Heart right ventricle (tissue), 16 donors: Measurements from ENCODE around the gene NSUN6. TPM values are rescaled to one million over a fixed set of nuclear protein-coding genes. Genes with fewer than 3 reads are reported as not detected.

ENCODE experiments used
- ATAC-seq, 8 donors: fragments of 200-7000 bp; cut with Tn5 transposase; one replicate each; pipeline ENCODE4 v1.9.1; 2020; ENCODE audit warnings: mild to moderate bottlenecking in 8 of 8, moderate library complexity in 8 of 8, moderate number of reproducible peaks in 1 of 8
- DNase-seq, 2 donors: peaks; one replicate each; pipeline ENCODE4 v3.0.0-alpha.2; 2020
- H3K27ac ChIP-seq, 10 donors: fragments of 200-600 bp; sonication (generic) in 2 of 10; one replicate each; pipeline versions ENCODE4 v1.5.0 to v1.8.0; 2020 to 2022; ENCODE audit warnings: mild to moderate bottlenecking in 3 of 10
- H3K27me3 ChIP-seq, 7 donors: fragments of 200-600 bp; one replicate each; pipeline ENCODE4 v1.8.0; 2021 to 2022; ENCODE audit warnings: mild to moderate bottlenecking in 2 of 7
- H3K36me3 ChIP-seq, 9 donors: fragments of 200-600 bp; sonication (generic) in 1 of 9; one replicate each; pipeline versions ENCODE4 v1.5.0 to v1.8.0; 2020 to 2022; ENCODE audit warnings: mild to moderate bottlenecking in 2 of 9
- H3K4me1 ChIP-seq, 9 donors: fragments of 200-600 bp; sonication (generic) in 1 of 9; one replicate each; pipeline versions ENCODE4 v1.5.0 to v1.8.0; 2020 to 2022; ENCODE audit warnings: mild to moderate bottlenecking in 4 of 9
- H3K4me3 ChIP-seq, 10 donors: fragments of 200-600 bp; sonication (generic) in 2 of 10; one replicate each; pipeline versions ENCODE4 v1.5.0 to v1.8.0; 2020 to 2022; ENCODE audit warnings: mild to moderate bottlenecking in 7 of 10, moderate library complexity in 2 of 10
- H3K9me3 ChIP-seq, 11 donors: fragments of 200-600 bp in 10 of 11; sonication (generic) in 2 of 11; one replicate each; pipeline versions ENCODE4 v1.5.0 to v1.8.0; 2013 to 2022; ENCODE audit warnings: mild to moderate bottlenecking in 2 of 11, control low read depth in 1 of 11, moderate library complexity in 1 of 11
- WGBS, 2 donors: extraction: QIAGEN DNeasy Blood & Tissue Kit; methylation state at CpG; one replicate each; pipeline ENCODE4 v1.1.7; 2013; ENCODE audit warnings: inconsistent platforms in 1 of 2; 5-methylcytosine and 5-hydroxymethylcytosine counted together
- intact Hi-C, 10 donors: fragments of 100-400 bp; cut with DNase I; formaldehyde crosslinking; loops; one replicate each; pipeline versions ENCODE4 v1.11.1 to v1.14.2; 2022
- polyA plus RNA-seq, 2 donors: library from polyadenylated mRNA; stranded (reverse); fragments of 200-250 nt; gene quantifications; one replicate each; pipeline ENCODE4 v1.2.3, GENCODE V29; 2013
- total RNA-seq, 10 donors: library from RNA; stranded (reverse); fragmentation: NEBNext Ultra II Directional in 3 of 10; extraction: Animal tissue kit (Norgen Biotek cat#: 25700) in 3 of 10; gene quantifications; one replicate each; pipeline versions ENCODE4 v1.2.1 to v1.2.4, GENCODE V29; 2021 to 2023
- TF ChIP-seq, protein P1 (sequence below), 9 donors: fragments of 200-600 bp; sonication (generic) in 2 of 9; IDR thresholded peaks; one replicate each; pipeline versions ENCODE4 v1.5.0 to v1.8.0; 2021 to 2022; ENCODE audit warnings: antibody characterized with exemption in 9 of 9, mild to moderate bottlenecking in 5 of 9, moderate library complexity in 1 of 9
- donor health status: Arrhythmogenic right ventricular cardiomyopathy.
- donor health status: ischemic (EF 13 %, LVEDD 7.1; RV severe dilation, severe dysfunction).
- donor health status: healthy with polysubstance abuse.
- donor health status: DM: no; HTN: yes; CAD: no.
- donor health status: DM: no; HTN: no; CAD: no.
- donor health status: ischemic (EF 25% LVEDD 6.9; RV normal size, moderate dysfunction).
- donor health status: ischemic (EF 25% LVEDD 5.7; RV mildly dilated, moderate dysfunction).
- donor health status: healthy.
- donor health status: DM: yes; HTN: yes; CAD: no.
- donor health status: Ischemic cardiomyopathy.
- donor health status: ischemic (EF 35%, LVEDD 5.7; RV mildly dilated, moderate dysfunction).
- donor health status: nonischemic (EF 11% LVEDD 7.7; RV severe dilation, severe dysfunction).
- donor health status: DM: yes; HTN: yes; CAD: no.
- donor health status: PGD.
- donor health status: ischemic (EF 29% LVEDD 5.4; RV normal size, mild dysfunction).
- donor health status: nonischemic (EF 23%, LVEDD 6.1; RV moderate dilation, normal function).

The NSUN6 gene
- total and polyA plus RNA-seq, 12 donors = 4.9 to 13.5 (median 8.7) TPM

DNA sequence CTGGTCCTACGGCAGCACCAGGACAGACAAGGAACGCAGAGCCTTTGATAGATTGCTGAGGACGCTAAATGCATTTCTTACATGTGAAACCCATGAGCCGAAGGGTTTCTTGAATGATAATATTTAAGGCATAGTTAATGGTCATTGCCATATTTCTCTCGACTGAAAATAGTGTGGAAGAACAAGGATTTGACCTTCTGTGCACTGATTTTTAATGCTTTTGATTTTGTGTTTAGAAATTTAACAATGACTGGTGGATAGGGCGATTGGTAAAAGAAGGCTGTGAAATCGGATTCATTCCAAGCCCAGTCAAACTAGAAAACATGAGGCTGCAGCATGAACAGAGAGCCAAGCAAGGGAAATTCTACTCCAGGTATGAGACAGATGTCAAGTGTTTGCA lies 150.8 kb downstream of the NSUN6 start:
- intact Hi-C loops = loop anchor here in 1 of 10 donors (1.0 kb wide), 1 partner anchor 34 kb away; no protein-coding TSS in a partner anchor
- H3K4me3 ChIP-seq = no peak overlapping the region
- no peaks in the 10 kb centered on the region for H3K9me3 ChIP-seq
- H3K27ac ChIP-seq = no peak overlapping the region
- TF ChIP-seq, protein P1, sequence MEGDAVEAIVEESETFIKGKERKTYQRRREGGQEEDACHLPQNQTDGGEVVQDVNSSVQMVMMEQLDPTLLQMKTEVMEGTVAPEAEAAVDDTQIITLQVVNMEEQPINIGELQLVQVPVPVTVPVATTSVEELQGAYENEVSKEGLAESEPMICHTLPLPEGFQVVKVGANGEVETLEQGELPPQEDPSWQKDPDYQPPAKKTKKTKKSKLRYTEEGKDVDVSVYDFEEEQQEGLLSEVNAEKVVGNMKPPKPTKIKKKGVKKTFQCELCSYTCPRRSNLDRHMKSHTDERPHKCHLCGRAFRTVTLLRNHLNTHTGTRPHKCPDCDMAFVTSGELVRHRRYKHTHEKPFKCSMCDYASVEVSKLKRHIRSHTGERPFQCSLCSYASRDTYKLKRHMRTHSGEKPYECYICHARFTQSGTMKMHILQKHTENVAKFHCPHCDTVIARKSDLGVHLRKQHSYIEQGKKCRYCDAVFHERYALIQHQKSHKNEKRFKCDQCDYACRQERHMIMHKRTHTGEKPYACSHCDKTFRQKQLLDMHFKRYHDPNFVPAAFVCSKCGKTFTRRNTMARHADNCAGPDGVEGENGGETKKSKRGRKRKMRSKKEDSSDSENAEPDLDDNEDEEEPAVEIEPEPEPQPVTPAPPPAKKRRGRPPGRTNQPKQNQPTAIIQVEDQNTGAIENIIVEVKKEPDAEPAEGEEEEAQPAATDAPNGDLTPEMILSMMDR (IDR thresholded peaks at IDR 0.05) = no peak
- peaks cover 0 to 21% (median 0%) of the 10 kb centered on the region in 9 donors for H3K36me3 ChIP-seq
- no peak for ATAC-seq
- DNase-seq = no peak
- peaks cover 0 to 17% (median 5%) of the 10 kb centered on the region in 9 donors for H3K4me1 ChIP-seq
- no peaks in the 10 kb centered on the region for H3K27me3 ChIP-seq
- WGBS, 2 donors = 84 to 86% methylated on average over 7 of the region's 7 CpGs

DNA sequence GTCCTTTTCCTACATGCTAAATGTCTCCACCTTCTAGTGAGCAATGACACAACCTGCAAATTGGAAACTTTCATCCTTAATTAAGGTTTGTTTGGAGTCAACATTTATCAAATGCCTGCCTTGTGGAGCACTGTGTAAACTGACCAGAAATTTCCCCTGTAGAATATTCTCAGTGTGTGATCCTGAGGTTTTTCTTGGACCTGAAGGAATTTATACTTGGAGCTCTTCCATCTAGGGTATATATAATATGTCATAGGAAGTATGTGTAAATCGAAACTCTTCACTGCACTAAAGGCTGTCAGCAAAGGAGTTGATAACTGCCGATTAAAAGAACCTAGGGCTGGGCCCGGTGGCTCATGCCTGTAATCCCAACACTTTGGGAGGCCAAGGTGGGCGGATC lies 152.4 kb downstream of the NSUN6 start:
- Histone ChIP-seq H3K9me3 (no peaks in the 10 kb centered on the region), H3K4me3 (no peak overlapping the region), H3K27ac (no peak overlapping the region), H3K36me3 (peaks cover 0 to 21% (median 0%) of the 10 kb centered on the region in 9 donors), H3K27me3 (no peaks in the 10 kb centered on the region), H3K4me1 (peaks cover 0 to 13% (median 0%) of the 10 kb centered on the region in 9 donors)
- TF ChIP-seq, protein P1 (IDR thresholded peaks at IDR 0.05) = no peak
- intact Hi-C loops = no loop called here
- DNase-seq (no peak), ATAC-seq (peak in 1 of 8 donors; percentile 8)
- WGBS, 2 donors = 48 to 52% methylated on average over 4 of the region's 4 CpGs

DNA sequence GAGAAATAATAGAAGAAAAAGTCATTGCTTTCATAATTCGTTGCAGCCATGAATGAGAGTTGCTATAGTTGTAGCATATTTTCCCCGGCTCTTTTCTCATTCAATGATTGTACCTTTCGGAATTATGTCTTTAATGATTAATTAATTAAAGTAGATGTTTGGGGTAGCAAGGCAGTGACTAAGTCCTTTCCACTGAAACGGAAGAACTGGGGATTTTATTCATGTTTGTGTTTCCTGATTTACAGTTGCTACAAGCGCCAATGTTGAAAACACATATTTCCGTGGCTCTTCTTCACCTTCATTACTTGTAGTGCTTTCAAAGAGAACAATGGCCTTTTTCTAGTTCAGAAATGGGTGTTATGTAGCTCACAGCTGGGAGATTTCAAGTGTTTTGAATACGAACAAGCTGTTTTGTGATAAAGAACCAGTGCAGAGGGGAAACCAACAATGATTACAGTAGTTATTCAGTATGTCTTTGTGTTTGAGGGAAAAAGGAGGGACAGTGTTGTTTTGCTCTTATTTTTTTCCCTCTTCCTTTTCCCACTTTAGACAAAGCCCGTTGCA lies 153.5 kb downstream of the NSUN6 start:
- TF ChIP-seq, protein P1 (IDR thresholded peaks at IDR 0.05) = no peak
- intact Hi-C loops = no loop called here
- peaks cover 0 to 13% (median 0%) of the 10 kb centered on the region in 9 donors for H3K4me1 ChIP-seq
- H3K36me3 ChIP-seq = peaks cover 0 to 15% (median 0%) of the 10 kb centered on the region in 9 donors
- DNase-seq = no peak
- ATAC-seq = no peak
- 54 to 65% methylated on average over 8 of the region's 8 CpGs for WGBS, 2 donors
- H3K27ac ChIP-seq = peak overlapping the region in 1 of 10 donors; percentile 19
- no peak overlapping the region for H3K4me3 ChIP-seq
- H3K27me3 ChIP-seq = no peaks in the 10 kb centered on the region
- no peaks in the 10 kb centered on the region for H3K9me3 ChIP-seq

Other genes with a start within 250 kb of the NSUN6 start
- gene ARL5B, start 7.8 kb upstream of the NSUN6 start, total RNA-seq = 10 to 100 TPM in 1 of 10 donors, 1 to 10 TPM in 9; 4.8 to 10.9 (median 7.3) TPM
- gene ARL5B, start 7.8 kb upstream of the NSUN6 start, polyA plus RNA-seq = 1 to 10 TPM; 2.0 to 3.9 TPM